Stomach (tissue), 4 donors: Measurements from ENCODE around the gene ADD3.

ENCODE experiments used
- CTCF ChIP-seq, 7 experiments: fragments of 450-650 bp in 4 of 7; fragments of 200-600 bp in 3 of 7; sonication (generic) in 3 of 7; IDR thresholded peaks; one replicate each; pipeline ENCODE4 v1.5.1; 2016 to 2019; ENCODE audit warnings: antibody characterized with exemption in 7 of 7, control low read depth in 2 of 7, mild to moderate bottlenecking in 1 of 7
- POLR2A ChIP-seq, 4 donors: fragments of 450-650 bp; IDR thresholded peaks; one replicate each; pipeline ENCODE4 v1.6.1; 2016; ENCODE audit warnings: antibody characterized with exemption in 4 of 4, control low read depth in 2 of 4, mild to moderate bottlenecking in 1 of 4, moderate library complexity in 1 of 4
- POLR2AphosphoS5 ChIP-seq, 3 donors: sonication (generic); formaldehyde crosslinking; IDR thresholded peaks; one replicate each; pipeline ENCODE4 v1.6.1; 2016; ENCODE audit warnings: antibody characterized with exemption in 3 of 3

GRCh38 chr10:109974504-109975191 is 33.1 kb upstream of the ADD3 start:
- TF ChIP-seq POLR2A (IDR thresholded peaks at IDR 0.05) (no peak), CTCF (IDR thresholded peaks at IDR 0.05) (no peak), POLR2AphosphoS5 (IDR thresholded peaks at IDR 0.05) (no peak)
